ENCODE results near the gene TSNAXIP1. TPM values are rescaled to one million over a fixed set of nuclear protein-coding genes. Genes with fewer than 3 reads are reported as not detected.

TSNAXIP1 gene
- total RNA-seq, 1 donor from 2014 or later, result under 0.01 TPM

DNA sequence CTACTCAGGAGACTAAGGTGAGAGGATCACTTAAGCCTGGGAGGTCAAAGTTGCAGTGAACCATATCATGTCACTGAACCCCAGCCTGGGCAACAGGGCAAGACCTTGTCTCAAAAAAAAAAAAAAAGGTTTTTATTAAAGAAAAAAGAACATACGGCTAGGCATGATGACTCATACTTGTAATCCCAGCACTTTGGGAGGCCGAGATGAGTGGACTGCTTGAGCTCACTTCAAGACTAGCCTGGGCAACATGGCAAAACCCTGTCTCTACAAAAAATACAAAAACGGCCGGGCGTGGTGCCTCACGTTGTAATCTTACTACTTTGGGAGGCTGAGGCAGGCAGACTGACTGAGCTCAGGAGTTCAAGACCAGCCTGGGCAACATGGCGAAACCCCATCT, 38.7 kb upstream of the TSNAXIP1 start:
- no peaks in the 10 kb centered on the region for H3K27me3 ChIP-seq (ENCODE audit: control insufficient read depth, insufficient read depth, low read length)
- TF ChIP-seq, protein P1, sequence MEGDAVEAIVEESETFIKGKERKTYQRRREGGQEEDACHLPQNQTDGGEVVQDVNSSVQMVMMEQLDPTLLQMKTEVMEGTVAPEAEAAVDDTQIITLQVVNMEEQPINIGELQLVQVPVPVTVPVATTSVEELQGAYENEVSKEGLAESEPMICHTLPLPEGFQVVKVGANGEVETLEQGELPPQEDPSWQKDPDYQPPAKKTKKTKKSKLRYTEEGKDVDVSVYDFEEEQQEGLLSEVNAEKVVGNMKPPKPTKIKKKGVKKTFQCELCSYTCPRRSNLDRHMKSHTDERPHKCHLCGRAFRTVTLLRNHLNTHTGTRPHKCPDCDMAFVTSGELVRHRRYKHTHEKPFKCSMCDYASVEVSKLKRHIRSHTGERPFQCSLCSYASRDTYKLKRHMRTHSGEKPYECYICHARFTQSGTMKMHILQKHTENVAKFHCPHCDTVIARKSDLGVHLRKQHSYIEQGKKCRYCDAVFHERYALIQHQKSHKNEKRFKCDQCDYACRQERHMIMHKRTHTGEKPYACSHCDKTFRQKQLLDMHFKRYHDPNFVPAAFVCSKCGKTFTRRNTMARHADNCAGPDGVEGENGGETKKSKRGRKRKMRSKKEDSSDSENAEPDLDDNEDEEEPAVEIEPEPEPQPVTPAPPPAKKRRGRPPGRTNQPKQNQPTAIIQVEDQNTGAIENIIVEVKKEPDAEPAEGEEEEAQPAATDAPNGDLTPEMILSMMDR (IDR thresholded peaks at IDR 0.05; ENCODE audit: insufficient read depth, low read length, severe bottlenecking), result no peak
- peaks cover 1% of the 10 kb centered on the region for H3K36me3 ChIP-seq (ENCODE audit: control insufficient read depth, insufficient read depth, low read length)
- DNase-seq (ENCODE audit: low read depth) (peak; percentile 75), FAIRE-seq (no peak)
- H3K4me3 ChIP-seq (ENCODE audit: low read depth, low read length), result no peak overlapping the region

DNA sequence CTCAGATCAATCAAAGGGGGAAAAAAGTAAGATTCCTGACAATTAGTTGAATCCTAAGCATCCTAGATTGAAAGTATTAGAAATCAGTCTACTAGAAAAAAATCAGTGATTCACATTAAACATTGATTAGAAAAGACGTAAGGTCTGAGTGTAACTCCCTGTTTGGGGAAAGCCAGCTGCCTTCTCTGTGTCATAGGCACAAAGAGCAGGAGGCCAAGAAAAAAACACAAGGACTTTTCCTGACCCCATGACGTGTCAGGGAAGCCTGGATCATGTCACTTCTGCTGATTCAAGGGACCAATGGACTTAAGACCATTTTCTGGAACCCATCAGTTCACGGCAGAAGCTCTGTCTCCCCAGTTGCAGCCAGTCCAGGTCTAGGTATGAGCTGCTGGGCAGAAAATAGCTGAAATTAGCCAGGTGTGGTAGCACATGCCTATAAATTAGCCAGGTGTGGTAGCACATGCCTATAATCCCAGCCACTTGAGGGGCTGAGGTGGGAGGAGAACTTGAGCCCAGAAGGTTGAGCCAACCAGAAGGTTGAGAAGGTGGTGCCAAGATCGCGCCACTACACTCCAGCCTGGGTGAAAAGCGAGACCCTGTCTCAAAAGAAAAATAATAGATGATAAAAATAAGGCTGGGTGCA, 36.2 kb upstream of the TSNAXIP1 start:
- TF ChIP-seq, protein P1 (IDR thresholded peaks at IDR 0.05; ENCODE audit: insufficient read depth, low read length, severe bottlenecking), result no peak
- peak; percentile 62 for FAIRE-seq

DNA sequence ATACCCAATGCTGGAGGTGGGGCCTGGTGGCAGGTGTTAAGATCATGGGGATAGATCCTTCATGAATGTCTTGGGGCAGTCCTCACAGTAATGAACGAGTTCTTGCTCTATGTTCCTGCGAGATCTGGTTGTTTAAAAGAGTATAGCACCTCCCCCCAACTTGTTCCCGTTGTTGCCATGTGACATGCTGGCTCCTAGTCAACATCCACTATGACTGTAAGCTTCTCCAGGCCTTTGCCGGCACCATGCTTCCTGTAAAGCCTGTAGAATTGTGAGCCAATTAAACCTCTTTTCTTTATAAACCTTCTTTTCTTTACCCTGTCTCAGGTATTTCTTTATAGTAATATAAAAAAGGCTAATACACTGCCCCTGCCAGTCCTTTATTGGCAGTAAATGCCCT, 33.6 kb upstream of the TSNAXIP1 start:
- Histone ChIP-seq H3K36me3 (ENCODE audit: control insufficient read depth, insufficient read depth, low read length) (peaks cover 1% of the 10 kb centered on the region), H3K27me3 (ENCODE audit: control insufficient read depth, insufficient read depth, low read length) (no peaks in the 10 kb centered on the region), H3K4me3 (ENCODE audit: low read depth, low read length) (no peak overlapping the region)
- TF ChIP-seq, protein P1 (IDR thresholded peaks at IDR 0.05; ENCODE audit: insufficient read depth, low read length, severe bottlenecking), result no peak
- FAIRE-seq (no peak), DNase-seq (ENCODE audit: low read depth) (no peak)

More for the DNA sequence above, 36.2 kb upstream of the TSNAXIP1 start:
- no peak overlapping the region for H3K4me3 ChIP-seq (ENCODE audit: low read depth, low read length)
- no peak for DNase-seq (ENCODE audit: low read depth)
- H3K27me3 ChIP-seq (ENCODE audit: control insufficient read depth, insufficient read depth, low read length), result no peaks in the 10 kb centered on the region
- peaks cover 1% of the 10 kb centered on the region for H3K36me3 ChIP-seq (ENCODE audit: control insufficient read depth, insufficient read depth, low read length)

DNA sequence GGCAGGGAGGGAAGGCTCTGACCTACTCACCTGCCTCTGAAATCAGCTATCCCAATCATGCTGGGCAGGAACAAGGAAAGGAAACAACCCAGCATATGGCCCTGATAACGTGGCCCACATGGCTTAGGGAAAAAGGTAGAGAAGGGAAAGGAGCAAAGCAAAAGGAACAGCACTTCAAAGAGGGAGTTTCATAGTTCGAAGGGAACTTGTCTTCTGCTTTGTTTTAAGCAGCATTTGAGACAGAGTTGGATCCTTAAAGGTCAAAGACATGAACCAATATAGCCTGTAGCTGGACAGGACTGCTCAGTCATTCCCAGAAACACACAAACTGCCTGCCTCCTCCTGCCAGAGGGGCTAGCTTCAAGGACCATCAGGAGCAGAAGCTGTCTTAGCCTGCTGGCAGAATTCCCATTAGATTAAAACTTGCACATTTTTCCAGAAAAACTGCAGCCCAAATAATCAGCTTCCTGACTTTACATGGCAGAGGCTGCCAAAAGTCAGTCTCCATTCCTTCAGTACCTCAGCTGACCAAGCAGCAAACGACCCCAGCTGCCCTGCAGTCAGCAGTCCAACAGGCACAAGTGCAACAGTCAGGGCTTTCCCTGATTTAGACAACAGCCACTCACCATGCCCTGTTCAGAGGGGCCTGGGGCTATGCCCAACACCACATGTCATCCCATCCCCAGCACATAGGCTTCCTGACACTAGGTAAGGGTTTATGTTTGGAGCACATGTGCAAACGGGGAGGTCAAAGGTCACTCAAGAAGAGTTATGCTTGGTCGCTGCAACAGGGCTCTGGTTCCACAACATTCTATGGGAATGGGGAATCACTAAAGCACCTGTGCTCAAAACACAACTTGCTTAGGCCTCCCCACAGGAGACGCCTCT, 32.9 kb upstream of the TSNAXIP1 start:
- TF ChIP-seq, protein P1 (IDR thresholded peaks at IDR 0.05; ENCODE audit: insufficient read depth, low read length, severe bottlenecking), result no peak
- no peak for FAIRE-seq
- H3K4me3 ChIP-seq (ENCODE audit: low read depth, low read length), result no peak overlapping the region
- H3K27me3 ChIP-seq (ENCODE audit: control insufficient read depth, insufficient read depth, low read length), result no peaks in the 10 kb centered on the region
- peaks cover 1% of the 10 kb centered on the region for H3K36me3 ChIP-seq (ENCODE audit: control insufficient read depth, insufficient read depth, low read length)
- DNase-seq (ENCODE audit: low read depth), result no peak

DNA sequence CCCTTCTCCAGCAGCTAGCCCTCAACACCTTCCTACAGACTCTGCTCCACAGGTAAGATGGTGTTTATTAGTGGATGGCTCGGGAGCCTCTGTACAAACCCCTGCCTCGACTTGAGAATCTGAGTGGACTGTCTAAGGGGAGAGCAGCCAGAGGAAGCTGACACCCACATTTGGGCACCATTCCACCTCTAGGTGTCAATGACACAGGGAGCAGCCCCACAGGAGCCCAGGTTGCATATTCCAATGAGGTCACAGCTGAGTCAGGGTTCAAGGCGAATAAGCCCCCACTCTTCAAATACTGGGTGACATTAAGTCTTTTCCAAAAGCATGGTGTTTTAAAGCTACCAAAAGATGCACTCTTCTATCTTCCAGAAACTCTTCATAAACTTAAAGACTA, 32.2 kb upstream of the TSNAXIP1 start:
- TF ChIP-seq, protein P1 (IDR thresholded peaks at IDR 0.05; ENCODE audit: insufficient read depth, low read length, severe bottlenecking), result no peak
- H3K4me3 ChIP-seq (ENCODE audit: low read depth, low read length), result no peak overlapping the region
- peaks cover 1% of the 10 kb centered on the region for H3K36me3 ChIP-seq (ENCODE audit: control insufficient read depth, insufficient read depth, low read length)
- no peak for FAIRE-seq
- no peaks in the 10 kb centered on the region for H3K27me3 ChIP-seq (ENCODE audit: control insufficient read depth, insufficient read depth, low read length)
- DNase-seq (ENCODE audit: low read depth), result no peak

Data from bronchial epithelial cell (primary cell).